ENCODE measurements around the gene NR1D2. TPM values are rescaled to one million over a fixed set of nuclear protein-coding genes. Genes with fewer than 3 reads are reported as not detected.

The NR1D2 gene
- 49.3 TPM for total RNA-seq
- polyA plus RNA-seq (ENCODE audit: insufficient read depth, low read depth, low replicate concordance) = 7.1 TPM
- long read RNA-seq, donor 1, full-length matches to known transcripts = 2 of 18 reads
- long read RNA-seq, donor 1, partial matches to known transcripts = 16 of 18 reads
- long read RNA-seq, donor 1, other reads (novel, unspliced or antisense) = 0 of 18 reads
- long read RNA-seq, donor 2, full-length matches to known transcripts = 9 of 9 reads
- long read RNA-seq, donor 2, partial matches to known transcripts = 0 of 9 reads
- long read RNA-seq, donor 2, other reads (novel, unspliced or antisense) = 0 of 9 reads
- long read RNA-seq, donor 3, full-length matches to known transcripts = 4 of 4 reads
- long read RNA-seq, donor 3, partial matches to known transcripts = 0 of 4 reads
- long read RNA-seq, donor 3, other reads (novel, unspliced or antisense) = 0 of 4 reads
- long read RNA-seq, donor 4, full-length matches to known transcripts = 6 of 6 reads
- long read RNA-seq, donor 4, partial matches to known transcripts = 0 of 6 reads
- long read RNA-seq, donor 4, other reads (novel, unspliced or antisense) = 0 of 6 reads
- long read RNA-seq, donor 5 = 0 reads
- long read RNA-seq, donor 6, full-length matches to known transcripts = 2 of 7 reads
- long read RNA-seq, donor 6, partial matches to known transcripts = 5 of 7 reads
- long read RNA-seq, donor 6, other reads (novel, unspliced or antisense) = 0 of 7 reads
- long read RNA-seq, donor 7, full-length matches to known transcripts = 42 of 52 reads
- long read RNA-seq, donor 7, partial matches to known transcripts = 1 of 52 reads
- long read RNA-seq, donor 7, other reads (novel, unspliced or antisense) = 9 of 52 reads
- long read RNA-seq, donor 8, full-length matches to known transcripts = 5 of 5 reads
- long read RNA-seq, donor 8, partial matches to known transcripts = 0 of 5 reads
- long read RNA-seq, donor 8, other reads (novel, unspliced or antisense) = 0 of 5 reads
- long read RNA-seq, donor 9, full-length matches to known transcripts = 3 of 3 reads
- long read RNA-seq, donor 9, partial matches to known transcripts = 0 of 3 reads
- long read RNA-seq, donor 9, other reads (novel, unspliced or antisense) = 0 of 3 reads
- long read RNA-seq, donor 10, full-length matches to known transcripts = 2 of 2 reads
- long read RNA-seq, donor 10, partial matches to known transcripts = 0 of 2 reads
- long read RNA-seq, donor 10, other reads (novel, unspliced or antisense) = 0 of 2 reads

DNA sequence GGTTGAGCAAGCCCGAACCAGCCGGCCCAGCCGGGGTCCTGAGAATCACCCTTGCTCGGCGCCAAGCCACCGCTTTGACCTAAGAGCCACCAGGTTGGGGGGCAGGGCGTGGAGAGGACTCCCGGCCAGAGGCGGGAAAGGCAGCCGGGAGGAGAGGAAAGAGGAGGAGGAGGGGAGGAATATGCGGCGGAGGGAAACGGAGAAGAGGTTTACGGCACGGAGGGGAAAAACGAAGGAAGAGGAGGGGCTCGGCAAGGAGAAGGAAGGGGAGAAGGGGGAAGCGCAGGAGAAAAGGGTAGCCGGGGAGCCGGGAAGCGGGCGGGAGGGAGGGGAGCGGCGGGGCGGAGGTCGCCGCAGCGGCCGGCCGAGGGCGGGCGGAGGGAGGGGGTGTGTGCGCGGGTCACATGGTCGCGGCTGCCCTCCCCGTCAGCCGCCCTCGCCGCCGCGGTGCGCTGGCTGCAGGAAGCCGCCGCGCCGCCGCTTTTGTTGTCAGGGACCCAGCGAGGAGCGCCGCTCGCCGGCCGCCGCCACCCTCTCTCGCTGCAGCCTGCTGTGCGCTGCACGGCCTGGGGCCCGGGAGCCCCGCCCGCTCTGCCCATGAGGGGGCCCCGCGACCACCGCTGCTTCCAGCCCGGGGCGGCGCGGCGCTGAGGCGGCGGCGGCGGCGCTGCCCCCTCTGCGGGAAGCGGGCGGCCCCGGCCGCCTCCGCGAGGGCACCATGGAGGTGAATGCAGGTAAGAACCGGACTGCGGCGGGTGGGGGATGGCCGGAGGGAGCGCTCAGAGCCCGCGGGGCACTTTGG, at the start of gene NR1D2:
Gene NR1D2, plus strand, starts transcription at position 426 of the 802 bp plus-strand sequence. Its CDS starts 293 bp downstream, at position 719.
- FAIRE-seq (no peak), DNase-seq (peak; percentile 88 to 95 (median 92))
- H3K9me3 ChIP-seq (ENCODE audit: control insufficient read depth in 2 of 3, insufficient read depth in 1 of 3, low read length in 3 of 3) = no peaks in the 10 kb centered on the region
- H3K36me3 ChIP-seq (ENCODE audit: control insufficient read depth in 2 of 3, insufficient read depth in 3 of 3, low read length in 3 of 3) = peaks cover 0 to 2% (median 0%) of the 10 kb centered on the region in 3 donors
- TF ChIP-seq CTCF (IDR thresholded peaks at IDR 0.05; ENCODE audit: borderline replicate concordance, extremely low read depth, insufficient read depth) = no peak
- H3K27me3 ChIP-seq (ENCODE audit: control insufficient read depth, insufficient read depth, low read length) = no peaks in the 10 kb centered on the region
- H3K4me3 ChIP-seq (ENCODE audit: low read length in 3 of 3) = peak within 1 kb of the TSS; percentile 79 to 87 (median 83)
- intact Hi-C loops (cut with DNase I) = no loop called here
- peak within 1 kb of the TSS; percentile 70 to 81 (median 73) for H3K9ac ChIP-seq (ENCODE audit: low read length in 3 of 3)
- H3K4me1 ChIP-seq (ENCODE audit: control insufficient read depth in 2 of 3, insufficient read depth in 2 of 3, low read depth in 1 of 3, low read length in 3 of 3) = peaks cover 0 to 26% (median 23%) of the 10 kb centered on the region in 3 donors
- peak within 1 kb of the TSS; percentile 89 to 91 for H3K27ac ChIP-seq (ENCODE audit: low read depth in 2 of 2, low read length in 2 of 2)

GRCh38 chr3:23900744-23901143, 44.3 kb upstream of the NR1D2 start:
- intact Hi-C loops (cut with DNase I) = no loop called here

More at GRCh38 chr3:23900744-23901143, 44.3 kb upstream of the NR1D2 start:
- no peak for TF ChIP-seq CTCF (IDR thresholded peaks at IDR 0.05; ENCODE audit: borderline replicate concordance, extremely low read depth, insufficient read depth)
- H3K9ac ChIP-seq (ENCODE audit: low read length in 3 of 3) = no peak overlapping the region
- H3K27ac ChIP-seq (ENCODE audit: low read depth in 2 of 2, low read length in 2 of 2) = no peak overlapping the region
- peaks cover 5 to 19% (median 6%) of the 10 kb centered on the region in 3 donors for H3K36me3 ChIP-seq (ENCODE audit: control insufficient read depth in 2 of 3, insufficient read depth in 3 of 3, low read length in 3 of 3)
- FAIRE-seq (no peak), DNase-seq (no peak)
- no peaks in the 10 kb centered on the region for H3K27me3 ChIP-seq (ENCODE audit: control insufficient read depth, insufficient read depth, low read length)
- H3K4me3 ChIP-seq (ENCODE audit: low read length in 3 of 3) = no peak overlapping the region
- no peaks in the 10 kb centered on the region for H3K9me3 ChIP-seq (ENCODE audit: control insufficient read depth in 2 of 3, insufficient read depth in 1 of 3, low read length in 3 of 3)
- H3K4me1 ChIP-seq (ENCODE audit: control insufficient read depth in 2 of 3, insufficient read depth in 2 of 3, low read depth in 1 of 3, low read length in 3 of 3) = no peaks in the 10 kb centered on the region
